ENCODE measurements around the gene BID. TPM values are rescaled to one million over a fixed set of nuclear protein-coding genes. Genes with fewer than 3 reads are reported as not detected.

Gene BID
- total RNA-seq, 1 donor from 2014 or later: 15.9 TPM

- DNase-seq (ENCODE audit: low spot score): no peak
- Mint-ChIP-seq H3K36me3 (ENCODE audit: low read depth) (peaks cover 11% of the 10 kb centered on the region), H3K4me3 (ENCODE audit: unreplicated experiment) (no peak overlapping the region), H3K27ac (ENCODE audit: unreplicated experiment) (no peak overlapping the region), H3K4me1 (ENCODE audit: low read depth) (no peaks in the 10 kb centered on the region), H3K9me3 (ENCODE audit: low read depth) (no peaks in the 10 kb centered on the region), H3K27me3 (ENCODE audit: low read depth) (no peaks in the 10 kb centered on the region)
- no peak for TF ChIP-seq CTCF (IDR thresholded peaks at IDR 0.05)
Measured at GRCh38 chr22:17818649-17819048, 44.4 kb upstream of the BID start.

GRCh38 chr22:17818180-17818579, 43.9 kb upstream of the BID start:
- no peak for DNase-seq (ENCODE audit: low spot score)
- no peaks in the 10 kb centered on the region for H3K4me1 Mint-ChIP-seq (ENCODE audit: low read depth)
- peaks cover 11% of the 10 kb centered on the region for H3K36me3 Mint-ChIP-seq (ENCODE audit: low read depth)
- no peak overlapping the region for H3K27ac Mint-ChIP-seq (ENCODE audit: unreplicated experiment)
- H3K4me3 Mint-ChIP-seq (ENCODE audit: unreplicated experiment): no peak overlapping the region
- H3K27me3 Mint-ChIP-seq (ENCODE audit: low read depth): no peaks in the 10 kb centered on the region
- H3K9me3 Mint-ChIP-seq (ENCODE audit: low read depth): no peaks in the 10 kb centered on the region
- TF ChIP-seq CTCF (IDR thresholded peaks at IDR 0.05): no peak

- H3K36me3 Mint-ChIP-seq (ENCODE audit: low read depth): peaks cover 11% of the 10 kb centered on the region
- no peak overlapping the region for H3K4me3 Mint-ChIP-seq (ENCODE audit: unreplicated experiment)
- H3K4me1 Mint-ChIP-seq (ENCODE audit: low read depth): no peaks in the 10 kb centered on the region
- H3K27me3 Mint-ChIP-seq (ENCODE audit: low read depth): no peaks in the 10 kb centered on the region
- no peak overlapping the region for H3K27ac Mint-ChIP-seq (ENCODE audit: unreplicated experiment)
- no peak for TF ChIP-seq CTCF (IDR thresholded peaks at IDR 0.05)
- no peak for DNase-seq (ENCODE audit: low spot score)
- no peaks in the 10 kb centered on the region for H3K9me3 Mint-ChIP-seq (ENCODE audit: low read depth)
Measured at GRCh38 chr22:17817511-17818065, 43.3 kb upstream of the BID start.

- no peaks in the 10 kb centered on the region for H3K27me3 Mint-ChIP-seq (ENCODE audit: low read depth)
- H3K4me3 Mint-ChIP-seq (ENCODE audit: unreplicated experiment): no peak overlapping the region
- DNase-seq (ENCODE audit: low spot score): no peak
- no peak overlapping the region for H3K27ac Mint-ChIP-seq (ENCODE audit: unreplicated experiment)
- H3K4me1 Mint-ChIP-seq (ENCODE audit: low read depth): no peaks in the 10 kb centered on the region
- TF ChIP-seq CTCF (IDR thresholded peaks at IDR 0.05): no peak
- no peaks in the 10 kb centered on the region for H3K9me3 Mint-ChIP-seq (ENCODE audit: low read depth)
- peaks cover 11% of the 10 kb centered on the region for H3K36me3 Mint-ChIP-seq (ENCODE audit: low read depth)
Measured at GRCh38 chr22:17817079-17817478, 42.8 kb upstream of the BID start.

GRCh38 chr22:17816649-17817048, 42.4 kb upstream of the BID start:
- no peak for TF ChIP-seq CTCF (IDR thresholded peaks at IDR 0.05)
- H3K27ac Mint-ChIP-seq (ENCODE audit: unreplicated experiment): no peak overlapping the region

More at GRCh38 chr22:17816649-17817048, 42.4 kb upstream of the BID start:
- H3K4me1 Mint-ChIP-seq (ENCODE audit: low read depth): no peaks in the 10 kb centered on the region
- no peaks in the 10 kb centered on the region for H3K27me3 Mint-ChIP-seq (ENCODE audit: low read depth)
- no peak for DNase-seq (ENCODE audit: low spot score)
- no peaks in the 10 kb centered on the region for H3K9me3 Mint-ChIP-seq (ENCODE audit: low read depth)
- H3K4me3 Mint-ChIP-seq (ENCODE audit: unreplicated experiment): no peak overlapping the region
- H3K36me3 Mint-ChIP-seq (ENCODE audit: low read depth): peaks cover 11% of the 10 kb centered on the region
